GM21723 (cell line): ENCODE data around the gene C1orf50.
"Not testable (repeated sequence)": the region's sequence is repeated elsewhere in the genome, so short reads cannot be mapped to it uniquely, and the experiment has no call there.

ENCODE experiments used
- ATAC-seq: cut with Tn5 transposase; IDR thresholded peaks from one replicate; pipeline ENCODE4 v1.9.1; 2021; ENCODE audit warnings: mild to moderate bottlenecking, moderate library complexity; ENCODE audit not compliant: unreplicated experiment

C1orf50 gene

GRCh38 chr1:42766741-42767509, at the start of gene C1orf50, which contains the start of gene P3H1:
TSS of gene C1orf50 (plus strand) at chr1:42767249. CDS start at chr1:42767312, 63 bp downstream.
TSS of gene P3H1 (minus strand) at chr1:42767028. CDS start at chr1:42766971, 57 bp downstream.
- ATAC-seq = peak; percentile 91

GRCh38 chr1:42720868-42721267, 46.2 kb upstream of the C1orf50 start:
- no peak for ATAC-seq

- ATAC-seq = no peak
Measured at GRCh38 chr1:42721926-42722325, 45.1 kb upstream of the C1orf50 start.

- not testable (repeated sequence) for ATAC-seq
Measured at GRCh38 chr1:42722403-42722802, 44.6 kb upstream of the C1orf50 start.

GRCh38 chr1:42723511-42723910, 43.5 kb upstream of the C1orf50 start:
- ATAC-seq = no peak

- ATAC-seq = not testable (repeated sequence)
Measured at GRCh38 chr1:42725820-42726219, 41.2 kb upstream of the C1orf50 start.

- no peak for ATAC-seq
Measured at GRCh38 chr1:42730002-42730401, 37.0 kb upstream of the C1orf50 start.

GRCh38 chr1:42730988-42731387, 36.1 kb upstream of the C1orf50 start:
- no peak for ATAC-seq

- ATAC-seq = no peak
Measured at GRCh38 chr1:42731585-42731984, 35.5 kb upstream of the C1orf50 start.

GRCh38 chr1:42732126-42732680, 34.8 kb upstream of the C1orf50 start:
- no peak for ATAC-seq

- ATAC-seq = no peak
Measured at GRCh38 chr1:42733415-42734200, 33.4 kb upstream of the C1orf50 start.

GRCh38 chr1:42734201-42735035, 32.6 kb upstream of the C1orf50 start:
- no peak for ATAC-seq

- no peak for ATAC-seq
Measured at GRCh38 chr1:42735056-42735455, 32.0 kb upstream of the C1orf50 start.

- no peak for ATAC-seq
Measured at GRCh38 chr1:42735477-42736105, 31.5 kb upstream of the C1orf50 start.

- ATAC-seq = no peak
Measured at GRCh38 chr1:42736152-42736551, 30.9 kb upstream of the C1orf50 start.

- ATAC-seq = no peak
Measured at GRCh38 chr1:42736571-42737200, 30.4 kb upstream of the C1orf50 start.

GRCh38 chr1:42737257-42737656, 29.8 kb upstream of the C1orf50 start:
- no peak for ATAC-seq

- no peak for ATAC-seq
Measured at GRCh38 chr1:42737986-42738677, 28.9 kb upstream of the C1orf50 start.

- ATAC-seq = no peak
Measured at GRCh38 chr1:42738678-42739226, 28.3 kb upstream of the C1orf50 start.
